Osteoblast (primary cell): Measurements from ENCODE around the gene SLC24A4. TPM values are rescaled to one million over a fixed set of nuclear protein-coding genes. Genes with fewer than 3 reads are reported as not detected.
"Not testable (repeated sequence)": the region's sequence is repeated elsewhere in the genome, so short reads cannot be mapped to it uniquely, and the experiment has no call there.

Experiments
- DNase-seq: peaks from one replicate; pipeline ENCODE4 v3.0.0; 2011; ENCODE audit warnings: low spot score, mixed read lengths; ENCODE audit not compliant: insufficient read length; ENCODE audit errors: missing footprints
- H2AFZ ChIP-seq: 2 replicates; pipeline ENCODE4 v1.6.0; 2011; ENCODE audit warnings: mild to moderate bottlenecking, low read length
- H3K27ac ChIP-seq: 2 replicates; pipeline ENCODE4 v1.5.1; 2011; ENCODE audit warnings: mild to moderate bottlenecking, low read depth, low read length, moderate library complexity
- H3K27me3 ChIP-seq: 2 replicates; pipeline ENCODE4 v1.6.0; 2012; ENCODE audit warnings: mild to moderate bottlenecking, control low read depth, inconsistent platforms, low read length, moderate library complexity; ENCODE audit not compliant: insufficient read depth
- H3K36me3 ChIP-seq: 2 replicates; pipeline ENCODE4 v1.5.1; 2011; ENCODE audit warnings: mild to moderate bottlenecking, low read length, control low read depth, moderate library complexity; ENCODE audit not compliant: insufficient read depth
- H3K4me1 ChIP-seq: 2 replicates; pipeline ENCODE4 v1.5.1; 2011; ENCODE audit warnings: mild to moderate bottlenecking, low read length, control low read depth, moderate library complexity; ENCODE audit not compliant: insufficient read depth
- H3K4me2 ChIP-seq: 2 replicates; pipeline ENCODE4 v1.6.0; 2011; ENCODE audit warnings: mild to moderate bottlenecking, low read length; ENCODE audit not compliant: insufficient read depth
- H3K4me3 ChIP-seq: fragments of 200-600 bp; sonication (generic); 3 replicates; pipeline ENCODE4 v1.5.1; 2012; ENCODE audit warnings: mild to moderate bottlenecking, low read length, inconsistent platforms; ENCODE audit not compliant: insufficient read depth
- H3K79me2 ChIP-seq: 2 replicates; pipeline ENCODE4 v1.6.0; 2012; ENCODE audit warnings: mild to moderate bottlenecking, low read length, control low read depth, inconsistent platforms; ENCODE audit not compliant: insufficient read depth
- H3K9me3 ChIP-seq: 2 replicates; pipeline ENCODE4 v1.5.1; 2011; ENCODE audit warnings: low read depth, low read length, control low read depth
- H4K20me1 ChIP-seq: 2 replicates; pipeline ENCODE4 v1.6.0; 2012; ENCODE audit warnings: mild to moderate bottlenecking, low read length, control low read depth; ENCODE audit not compliant: insufficient read depth
- CTCF ChIP-seq: IDR thresholded peaks from 2 replicates; pipeline ENCODE4 v1.5.1; 2011; ENCODE audit warnings: mild to moderate bottlenecking, low read depth, low read length, moderate library complexity; ENCODE audit errors: extremely low read depth
- total RNA-seq: library from RNA; depleted of rRNA; stranded (reverse); fragments of >200 nt; gene quantifications from 2 replicates; pipeline ENCODE4 v1.2.3, GENCODE V29; 2012

Gene SLC24A4
- total RNA-seq, 1 donor: under 0.01 TPM

GRCh38 chr14:92529903-92530302 is 206.9 kb downstream of the SLC24A4 start:
- Histone ChIP-seq H3K4me1 (peaks cover 11% of the 10 kb centered on the region), H3K36me3 (no peaks in the 10 kb centered on the region), H3K4me3 (no peak overlapping the region), H3K9me3 (no peaks in the 10 kb centered on the region), H2AFZ (no peak overlapping the region), H3K4me2 (no peak overlapping the region), H4K20me1 (peaks cover 28% of the 10 kb centered on the region), H3K27me3 (no peaks in the 10 kb centered on the region), H3K79me2 (peaks cover 63% of the 10 kb centered on the region), H3K27ac (no peak overlapping the region)
- DNase-seq: no peak
- no peak for TF ChIP-seq CTCF

GRCh38 chr14:92531106-92531873 is 208.3 kb downstream of the SLC24A4 start:
- peaks cover 55% of the 10 kb centered on the region for H3K79me2 ChIP-seq

GRCh38 chr14:92532490-92533163 is 209.7 kb downstream of the SLC24A4 start:
- Histone ChIP-seq H4K20me1 (peaks cover 18% of the 10 kb centered on the region), H3K27ac (no peak overlapping the region), H2AFZ (no peak overlapping the region), H3K4me2 (no peak overlapping the region), H3K4me3 (no peak overlapping the region), H3K9me3 (no peaks in the 10 kb centered on the region), H3K79me2 (peaks cover 54% of the 10 kb centered on the region), H3K4me1 (peaks cover 15% of the 10 kb centered on the region), H3K36me3 (no peaks in the 10 kb centered on the region), H3K27me3 (no peaks in the 10 kb centered on the region)
- no peak for DNase-seq
- TF ChIP-seq CTCF: no peak

More at GRCh38 chr14:92531106-92531873, 208.3 kb downstream of the SLC24A4 start:
- Histone ChIP-seq H3K9me3 (no peaks in the 10 kb centered on the region), H3K4me3 (no peak overlapping the region), H3K27ac (no peak overlapping the region), H3K36me3 (no peaks in the 10 kb centered on the region), H2AFZ (no peak overlapping the region), H3K4me2 (no peak overlapping the region), H4K20me1 (peaks cover 21% of the 10 kb centered on the region), H3K27me3 (no peaks in the 10 kb centered on the region), H3K4me1 (peaks cover 15% of the 10 kb centered on the region)
- no peak for TF ChIP-seq CTCF
- DNase-seq: no peak

GRCh38 chr14:92534932-92535643 is 212.1 kb downstream of the SLC24A4 start:
- no peak overlapping the region for H3K27ac ChIP-seq
- H3K27me3 ChIP-seq: no peaks in the 10 kb centered on the region
- no peak overlapping the region for H2AFZ ChIP-seq
- DNase-seq: no peak
- H3K4me2 ChIP-seq: no peak overlapping the region
- H4K20me1 ChIP-seq: peaks cover 6% of the 10 kb centered on the region
- H3K36me3 ChIP-seq: no peaks in the 10 kb centered on the region
- TF ChIP-seq CTCF: no peak
- peaks cover 56% of the 10 kb centered on the region for H3K79me2 ChIP-seq
- peaks cover 23% of the 10 kb centered on the region for H3K4me1 ChIP-seq
- no peaks in the 10 kb centered on the region for H3K9me3 ChIP-seq
- H3K4me3 ChIP-seq: no peak overlapping the region

GRCh38 chr14:92536231-92536630 is 213.3 kb downstream of the SLC24A4 start:
- peak overlapping the region; percentile 50 for H3K27ac ChIP-seq
- peaks cover 33% of the 10 kb centered on the region for H3K4me1 ChIP-seq
- H3K27me3 ChIP-seq, H3K36me3 ChIP-seq, H4K20me1 ChIP-seq, H2AFZ ChIP-seq, H3K4me3 ChIP-seq, H3K9me3 ChIP-seq: not testable (repeated sequence)
- peak; percentile 93 for DNase-seq
- peaks cover 45% of the 10 kb centered on the region for H3K79me2 ChIP-seq
- peak overlapping the region; percentile 21 for H3K4me2 ChIP-seq
